Fibroblast of skin of right biceps (primary cell): ENCODE measurements around the gene CGB2.
A peak's percentile ranks its signal among the peaks of the same experiment; 100 is the strongest.

Source experiments
- DNase-seq: peaks from one replicate; pipeline ENCODE4 v3.0.0-alpha.2; 2013

CGB2 gene

GRCh38 chr19:49070416-49070815, 38.7 kb downstream of the CGB2 start:
- no peak for DNase-seq

- DNase-seq: peak; percentile 22
These were observed 40.3 kb downstream of the CGB2 start for GRCh38 chr19:49071860-49072547.

DNA sequence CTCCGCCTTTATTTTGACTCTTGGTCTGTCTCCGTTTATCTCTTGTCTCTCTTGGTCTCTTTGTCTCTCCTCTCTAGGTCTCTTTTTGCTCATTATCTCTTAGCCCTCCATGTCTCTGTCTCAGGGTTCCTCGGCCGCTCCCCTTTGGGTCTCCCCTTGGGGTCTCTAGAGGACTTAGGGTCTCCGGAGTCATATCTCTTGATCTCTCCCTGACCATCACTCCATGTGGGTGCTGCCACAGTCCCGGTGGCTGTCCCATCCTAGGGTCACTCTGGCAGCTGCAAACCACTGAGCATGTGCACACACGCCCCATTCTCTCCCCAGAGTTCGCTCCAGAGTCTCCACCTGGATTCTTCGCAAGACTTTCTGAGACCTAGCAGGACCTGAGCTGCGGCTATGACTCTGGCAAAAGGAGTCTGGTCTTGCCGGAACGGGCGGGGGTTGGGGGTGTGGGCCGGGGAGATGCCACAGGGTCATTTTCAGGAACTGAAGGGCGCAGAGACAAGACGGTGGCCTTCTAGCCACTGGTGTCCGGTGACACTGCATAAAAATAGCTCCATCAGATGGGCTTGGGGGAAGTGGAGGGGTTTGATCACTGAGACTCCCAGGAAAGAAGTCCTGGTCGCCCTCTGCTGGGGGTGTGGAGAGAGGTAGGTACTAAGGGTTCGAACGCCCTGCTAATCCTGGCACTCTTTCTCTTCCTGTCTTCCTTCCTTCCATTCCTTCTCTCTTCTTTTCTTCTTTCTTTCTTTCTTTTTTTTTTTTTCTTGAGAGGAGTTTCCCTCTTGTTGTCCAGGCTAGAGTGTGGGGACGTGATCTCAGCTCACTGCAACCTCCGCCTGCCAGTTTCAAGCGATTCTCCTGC, 42.1 kb downstream of the CGB2 start:
- DNase-seq: peak; percentile 53

DNA sequence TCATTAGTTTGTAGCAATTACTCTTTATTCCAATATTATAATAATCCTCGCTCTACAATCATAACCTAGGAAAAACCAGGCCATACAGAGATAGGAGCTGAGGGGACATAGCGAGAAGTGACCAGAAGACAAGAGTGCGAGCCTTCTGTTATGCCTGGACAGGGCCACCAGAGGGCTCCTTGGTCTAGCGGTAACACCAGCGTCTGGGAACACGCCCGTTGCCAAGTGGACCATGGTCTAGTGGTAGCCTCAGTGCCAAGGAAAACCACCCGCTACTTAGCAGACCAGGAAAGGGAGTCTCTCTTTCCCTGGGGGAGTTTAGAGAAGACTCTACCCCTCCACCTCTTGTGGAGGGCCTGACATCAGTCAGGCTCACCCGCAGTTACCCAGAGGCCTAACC, 43.2 kb downstream of the CGB2 start:
- peak; percentile 41 for DNase-seq

GRCh38 chr19:49080392-49080791, 48.7 kb downstream of the CGB2 start:
- DNase-seq: no peak

- no peak for DNase-seq
These were observed 49.6 kb downstream of the CGB2 start for GRCh38 chr19:49081273-49081672.
